Measurements from ENCODE around the gene RAI1. TPM values are rescaled to one million over a fixed set of nuclear protein-coding genes. Genes with fewer than 3 reads are reported as not detected.

RAI1 gene
- total RNA-seq, 4 donors from 2014 or later, result 12.8 to 51.2 (median 47.6) TPM

GRCh38 chr17:17780922-17781590, 99.8 kb downstream of the RAI1 start:
- no peaks in the 10 kb centered on the region for H3K36me3 ChIP-seq
- H3K9me3 ChIP-seq, result no peaks in the 10 kb centered on the region
- H3K4me3 ChIP-seq, result peak overlapping the region in 3 of 4 donors; percentile 1 to 65 (median 56)
- H3K27ac ChIP-seq, result peak overlapping the region in 3 of 4 donors; percentile 45 to 77 (median 67)
- peaks cover 7 to 69% (median 15%) of the 10 kb centered on the region in 4 donors for H3K4me1 ChIP-seq
- no peaks in the 10 kb centered on the region for H3K27me3 ChIP-seq
- no peak for DNase-seq
- TF ChIP-seq, protein P1, sequence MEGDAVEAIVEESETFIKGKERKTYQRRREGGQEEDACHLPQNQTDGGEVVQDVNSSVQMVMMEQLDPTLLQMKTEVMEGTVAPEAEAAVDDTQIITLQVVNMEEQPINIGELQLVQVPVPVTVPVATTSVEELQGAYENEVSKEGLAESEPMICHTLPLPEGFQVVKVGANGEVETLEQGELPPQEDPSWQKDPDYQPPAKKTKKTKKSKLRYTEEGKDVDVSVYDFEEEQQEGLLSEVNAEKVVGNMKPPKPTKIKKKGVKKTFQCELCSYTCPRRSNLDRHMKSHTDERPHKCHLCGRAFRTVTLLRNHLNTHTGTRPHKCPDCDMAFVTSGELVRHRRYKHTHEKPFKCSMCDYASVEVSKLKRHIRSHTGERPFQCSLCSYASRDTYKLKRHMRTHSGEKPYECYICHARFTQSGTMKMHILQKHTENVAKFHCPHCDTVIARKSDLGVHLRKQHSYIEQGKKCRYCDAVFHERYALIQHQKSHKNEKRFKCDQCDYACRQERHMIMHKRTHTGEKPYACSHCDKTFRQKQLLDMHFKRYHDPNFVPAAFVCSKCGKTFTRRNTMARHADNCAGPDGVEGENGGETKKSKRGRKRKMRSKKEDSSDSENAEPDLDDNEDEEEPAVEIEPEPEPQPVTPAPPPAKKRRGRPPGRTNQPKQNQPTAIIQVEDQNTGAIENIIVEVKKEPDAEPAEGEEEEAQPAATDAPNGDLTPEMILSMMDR (IDR thresholded peaks at IDR 0.05), result no peak
- TF ChIP-seq POLR2A (IDR thresholded peaks at IDR 0.05), result no peak

- H3K4me1 ChIP-seq, result peaks cover 7 to 69% (median 15%) of the 10 kb centered on the region in 4 donors
- H3K9me3 ChIP-seq, result no peaks in the 10 kb centered on the region
- peak overlapping the region; percentile 46 to 65 (median 60) for H3K4me3 ChIP-seq
- no peaks in the 10 kb centered on the region for H3K36me3 ChIP-seq
- peak overlapping the region; percentile 32 to 77 (median 56) for H3K27ac ChIP-seq
- DNase-seq, result peak in 2 of 3 donors; percentile 59 to 63
- TF ChIP-seq POLR2A (IDR thresholded peaks at IDR 0.05), result no peak
- TF ChIP-seq, protein P1 (IDR thresholded peaks at IDR 0.05), result no peak
- no peaks in the 10 kb centered on the region for H3K27me3 ChIP-seq
Measured at GRCh38 chr17:17781591-17782496, 100.6 kb downstream of the RAI1 start.

GRCh38 chr17:17782523-17783115, 101.4 kb downstream of the RAI1 start:
- no peak for DNase-seq
- no peaks in the 10 kb centered on the region for H3K9me3 ChIP-seq
- H3K36me3 ChIP-seq, result no peaks in the 10 kb centered on the region
- H3K4me1 ChIP-seq, result peaks cover 7 to 67% (median 15%) of the 10 kb centered on the region in 4 donors
- peak overlapping the region in 3 of 4 donors; percentile 55 to 77 (median 67) for H3K27ac ChIP-seq
- H3K4me3 ChIP-seq, result peak overlapping the region; percentile 46 to 65 (median 60)
- H3K27me3 ChIP-seq, result no peaks in the 10 kb centered on the region
- TF ChIP-seq, protein P1 (IDR thresholded peaks at IDR 0.05), result no peak
- no peak for TF ChIP-seq POLR2A (IDR thresholded peaks at IDR 0.05)

GRCh38 chr17:17783116-17783824, 102.0 kb downstream of the RAI1 start:
- Histone ChIP-seq H3K9me3 (no peaks in the 10 kb centered on the region), H3K4me1 (peaks cover 7 to 61% (median 15%) of the 10 kb centered on the region in 4 donors), H3K27ac (peak overlapping the region in 3 of 4 donors; percentile 55 to 77 (median 67)), H3K27me3 (no peaks in the 10 kb centered on the region), H3K4me3 (peak overlapping the region; percentile 46 to 65 (median 60)), H3K36me3 (no peaks in the 10 kb centered on the region)
- peak; percentile 51 to 78 (median 70) for DNase-seq
- TF ChIP-seq POLR2A (IDR thresholded peaks at IDR 0.05), result no peak
- TF ChIP-seq, protein P1 (IDR thresholded peaks at IDR 0.05), result no peak
